ENCODE data around the gene TMEM135.

Gene TMEM135

GRCh38 chr11:87316491-87316890, 278.8 kb downstream of the TMEM135 start:
- no peak for DNase-seq

GRCh38 chr11:87317441-87317840, 279.7 kb downstream of the TMEM135 start:
- no peak for DNase-seq

GRCh38 chr11:87320123-87320522, 282.4 kb downstream of the TMEM135 start:
- no peak for DNase-seq

DNA sequence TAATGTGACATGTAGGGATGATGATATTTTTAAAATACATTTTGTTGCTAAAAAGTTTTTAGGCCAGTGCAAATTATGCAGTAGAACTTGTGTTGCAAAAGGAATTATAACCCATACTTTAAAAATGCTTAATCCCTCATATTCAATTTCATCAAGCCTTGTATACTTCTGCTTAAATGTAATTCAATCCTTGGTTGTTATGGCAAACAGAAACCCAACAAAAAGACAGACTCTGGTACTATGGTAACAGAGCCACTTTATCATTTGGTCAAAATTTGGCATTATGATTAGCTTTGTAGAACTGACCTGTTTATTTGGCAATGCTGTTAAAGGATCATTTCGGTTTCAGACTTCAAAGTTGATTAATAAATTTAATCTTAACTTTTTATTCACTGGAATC, 284.8 kb downstream of the TMEM135 start:
- DNase-seq = no peak

DNA sequence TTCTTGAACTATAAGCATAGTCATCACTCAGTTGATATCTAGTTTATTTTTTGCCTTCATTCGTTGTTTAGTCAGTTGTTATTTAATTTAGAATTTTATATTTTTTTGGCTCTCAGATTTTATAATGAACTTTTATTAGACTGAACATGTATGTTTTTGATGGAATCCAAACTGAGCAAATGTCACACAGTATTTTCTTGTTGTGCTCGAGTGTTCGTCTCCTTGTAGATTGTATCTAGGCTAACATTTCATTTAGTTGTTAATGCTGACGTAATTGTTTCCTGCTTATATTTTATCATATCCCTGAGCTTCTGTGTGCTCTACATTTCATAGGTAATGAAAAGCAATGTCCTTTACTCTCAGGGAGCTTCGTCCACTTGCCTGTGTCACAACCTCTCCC, 286.2 kb downstream of the TMEM135 start:
- no peak for DNase-seq

- DNase-seq = no peak
These were observed 287.2 kb downstream of the TMEM135 start for GRCh38 chr11:87324817-87325489.

DNA sequence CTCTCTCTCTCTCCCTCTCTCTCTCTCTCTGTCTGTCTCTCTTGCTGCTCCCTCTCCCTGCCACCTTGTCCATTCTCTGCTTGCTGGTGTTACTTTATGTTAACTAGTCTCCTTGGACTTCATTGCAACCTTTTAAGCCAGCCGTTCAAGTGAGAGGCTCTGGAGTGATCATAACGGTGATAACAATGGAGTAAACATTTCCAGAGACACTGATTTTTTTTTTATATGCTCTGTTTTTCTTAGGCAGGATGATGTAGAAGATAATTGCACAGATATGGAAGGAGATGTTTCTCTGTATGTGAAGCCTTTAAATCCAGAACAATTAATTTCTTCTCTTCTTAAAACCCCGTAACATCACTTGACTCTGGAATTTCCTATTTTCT, 287.7 kb downstream of the TMEM135 start:
- DNase-seq = no peak

DNA sequence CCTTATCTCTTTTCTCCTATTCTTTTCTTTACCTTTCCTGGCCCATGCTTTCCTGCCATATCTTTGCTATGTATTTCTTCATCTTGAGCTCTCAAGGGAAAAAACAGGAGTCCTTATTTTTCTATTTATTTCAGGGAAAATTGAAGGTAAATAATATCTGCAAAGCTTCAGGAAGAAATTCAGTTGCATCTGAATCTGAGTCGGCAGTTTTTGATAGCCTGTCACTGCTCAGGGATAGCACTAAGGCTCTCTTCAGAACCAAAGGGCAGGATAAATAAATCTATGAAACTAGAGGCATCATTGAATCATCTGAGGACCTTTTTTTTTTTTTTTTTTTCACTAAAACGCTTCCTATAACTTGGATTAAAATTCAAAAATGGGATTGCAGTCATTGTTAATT, 288.9 kb downstream of the TMEM135 start:
- no peak for DNase-seq

DNA sequence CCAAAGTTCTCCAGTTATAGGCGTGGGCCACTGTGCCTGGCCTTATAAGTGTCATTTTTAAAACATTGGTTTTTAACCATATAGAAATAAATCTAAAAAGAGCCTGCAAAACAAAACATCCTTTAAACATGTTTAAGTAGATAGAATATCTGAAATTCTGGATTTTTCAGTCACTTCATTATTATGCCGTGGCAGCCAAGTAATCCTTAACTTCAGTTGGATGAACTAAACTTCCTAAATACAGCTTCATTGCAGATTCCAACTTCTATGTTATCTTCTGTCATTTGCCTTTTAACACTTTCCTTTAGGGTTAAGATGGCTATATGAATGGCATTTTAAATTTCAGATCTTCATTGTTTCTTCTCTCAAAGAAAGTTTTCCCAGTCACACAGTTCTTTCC, 291.4 kb downstream of the TMEM135 start:
- DNase-seq = no peak

DNA sequence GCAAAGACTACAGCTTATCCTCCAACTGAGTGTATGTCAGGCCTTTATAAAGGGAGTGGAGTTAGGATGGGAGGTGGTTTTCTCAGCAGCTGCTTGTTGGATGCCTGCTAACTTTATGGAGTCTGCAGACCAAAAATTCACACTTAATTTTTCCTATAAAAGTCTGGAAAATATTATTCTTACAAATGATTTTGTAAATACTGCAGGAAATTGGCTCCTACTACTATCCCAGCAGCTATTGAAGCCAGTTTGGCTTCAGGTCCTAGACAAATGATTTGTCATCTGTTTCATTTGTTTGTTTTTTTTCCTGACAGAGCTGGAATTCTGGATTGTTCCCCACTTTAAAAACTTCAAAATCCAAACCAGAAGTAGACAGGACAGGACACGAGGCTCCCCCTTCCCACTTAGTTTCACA, 292.5 kb downstream of the TMEM135 start:
- DNase-seq = no peak

DNA sequence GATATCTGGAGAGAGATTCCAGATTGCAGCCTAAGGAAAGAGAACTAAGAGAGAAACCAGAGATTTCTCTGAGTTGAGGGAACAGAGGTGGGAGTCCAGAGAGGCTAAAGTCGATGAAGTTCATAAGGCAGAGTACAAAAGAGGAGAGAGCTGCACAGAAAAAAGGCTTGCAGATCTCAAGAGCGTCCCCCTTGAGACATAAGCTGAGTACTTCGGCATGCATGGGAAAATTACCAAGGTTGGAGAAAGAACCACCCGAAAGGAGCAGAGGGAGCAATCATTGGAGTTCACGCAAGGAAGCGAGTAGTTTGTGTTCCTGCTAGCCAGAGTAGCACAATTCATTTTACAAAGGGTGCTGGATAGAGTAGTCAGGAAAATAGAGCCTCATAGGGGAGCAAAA, 293.5 kb downstream of the TMEM135 start:
- no peak for DNase-seq

- no peak for DNase-seq
These were observed 300.4 kb downstream of the TMEM135 start for GRCh38 chr11:87338046-87338639.

DNA sequence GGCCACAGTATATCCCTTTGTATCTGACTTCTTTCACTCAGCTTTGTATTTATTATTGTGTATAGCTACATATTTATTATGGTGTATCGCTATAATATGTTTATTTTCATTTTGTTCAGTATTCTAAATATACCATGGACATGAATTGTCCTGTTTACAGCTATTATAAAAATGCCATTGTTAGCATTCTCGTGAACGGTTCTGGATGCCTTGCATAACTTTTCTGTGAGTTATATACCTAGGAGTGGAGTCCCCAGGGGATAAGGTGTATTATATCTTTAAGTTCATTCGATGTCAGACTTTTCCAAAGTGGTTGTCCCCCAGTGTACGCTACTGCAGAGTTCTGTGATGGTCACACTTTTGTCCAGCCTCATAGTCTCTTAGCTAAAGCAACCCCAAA, 301.7 kb downstream of the TMEM135 start:
- no peak for DNase-seq

- DNase-seq = no peak
These were observed 309.7 kb downstream of the TMEM135 start for GRCh38 chr11:87347441-87347840.

DNA sequence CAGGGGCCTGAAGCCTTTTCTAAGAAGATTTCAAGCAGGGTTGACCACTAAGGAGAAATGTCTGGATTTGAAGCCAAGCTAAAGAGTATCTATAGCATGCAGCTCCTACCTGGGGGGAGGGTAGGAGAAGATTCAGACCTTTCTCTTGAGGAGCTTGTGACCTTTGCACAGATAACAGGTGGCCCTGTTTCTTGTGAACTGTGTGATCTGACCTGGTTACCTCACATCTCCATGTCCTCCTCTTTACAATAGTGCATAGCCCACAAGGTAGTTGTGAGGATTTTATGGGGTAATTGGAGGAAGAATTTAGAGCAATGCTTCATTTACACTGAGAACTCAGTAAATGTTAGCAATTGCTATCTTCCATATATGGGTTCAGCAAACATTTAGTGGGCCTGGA, 310.1 kb downstream of the TMEM135 start:
- DNase-seq = no peak

DNA sequence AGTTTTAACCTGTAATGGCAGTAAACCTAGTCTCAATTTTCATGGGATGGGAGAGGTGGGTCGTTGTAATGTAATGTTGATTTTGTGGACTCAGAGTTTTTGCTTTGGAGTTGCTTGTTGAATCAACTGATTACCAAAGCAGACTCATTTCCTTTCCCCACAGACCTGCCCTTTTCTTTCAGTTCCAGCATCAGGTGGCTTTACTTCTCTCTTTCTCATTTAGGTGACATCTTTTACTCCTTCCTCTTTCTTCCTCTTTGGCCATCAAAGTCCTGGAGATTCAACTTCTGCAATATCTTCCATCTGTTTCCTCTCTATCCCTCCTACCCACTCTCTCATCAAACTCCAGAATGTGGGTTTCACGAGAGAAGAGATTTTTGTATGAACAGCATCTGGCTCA, 313.9 kb downstream of the TMEM135 start:
- DNase-seq = no peak

DNA sequence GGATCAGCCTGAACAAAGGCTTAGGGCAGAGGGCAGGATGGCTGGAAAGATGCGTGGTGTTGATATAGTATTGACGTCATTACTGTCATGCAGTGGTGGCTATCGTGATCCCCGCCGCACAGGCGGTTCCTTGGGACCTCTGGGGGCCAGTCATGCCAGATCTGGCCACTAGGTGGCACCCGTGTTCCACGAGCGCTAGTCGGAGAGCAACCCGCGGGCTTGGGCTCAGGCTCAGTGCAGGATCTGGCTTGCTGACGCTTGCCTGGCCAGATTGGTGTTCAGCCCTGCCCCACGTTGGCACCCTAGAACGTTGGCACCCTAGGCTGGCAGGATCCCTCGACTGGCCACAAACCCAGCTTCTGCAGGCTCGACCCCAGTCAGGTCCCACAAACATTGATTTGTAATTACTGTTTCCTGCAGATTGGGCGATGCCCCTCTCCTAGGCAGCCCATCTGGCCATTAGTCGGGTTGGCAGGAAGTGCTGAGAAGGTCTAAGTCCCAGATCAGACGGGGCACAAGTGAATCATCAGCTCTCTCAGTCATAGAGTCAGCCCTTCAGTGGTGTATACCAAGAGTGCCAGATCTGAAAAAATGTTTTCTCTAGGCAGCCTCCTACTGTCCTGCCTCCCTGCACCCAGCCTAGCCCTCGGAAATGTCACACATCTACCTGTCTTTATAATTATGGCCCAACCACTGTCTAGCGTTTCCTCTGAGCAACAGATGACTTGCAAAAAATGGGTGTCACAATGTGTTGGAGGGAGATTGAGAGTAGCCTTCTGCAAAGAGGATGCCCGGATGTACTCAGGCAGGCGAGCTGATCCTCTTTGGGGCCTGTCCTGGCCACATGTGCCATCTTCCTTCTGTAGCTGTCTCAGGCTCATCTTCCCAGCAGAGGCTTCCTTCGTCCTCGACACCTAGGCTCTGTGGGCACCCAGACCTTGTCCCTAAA, 315.3 kb downstream of the TMEM135 start:
- DNase-seq = peak; percentile 66 to 76

DNA sequence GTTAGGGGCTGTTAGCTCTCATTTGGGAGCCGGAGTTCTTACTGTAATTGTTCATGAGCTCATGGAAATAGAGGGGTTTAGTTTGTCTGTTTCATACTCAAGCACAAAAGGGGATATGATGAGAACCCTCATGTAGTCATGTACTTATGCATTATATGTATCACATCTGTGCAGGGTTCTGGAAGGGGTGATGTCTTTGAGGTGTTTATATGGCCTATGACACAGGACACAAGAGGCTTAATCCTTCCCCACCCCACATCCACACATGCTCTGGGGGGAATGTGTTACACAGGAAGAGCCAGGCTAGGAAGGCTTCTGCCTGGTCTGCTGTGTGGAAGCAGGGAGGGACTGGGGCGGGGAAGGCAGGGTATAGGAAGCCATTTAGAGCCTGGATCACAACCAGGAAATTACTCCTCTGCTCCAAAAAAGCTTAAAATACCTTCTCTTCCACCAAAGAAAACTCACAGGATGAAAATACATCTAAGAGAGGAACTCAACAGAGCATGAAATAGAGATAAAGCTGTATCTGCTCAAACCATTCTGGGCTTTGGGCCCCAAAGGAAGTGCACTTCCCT, 316.1 kb downstream of the TMEM135 start:
- no peak for DNase-seq

GRCh38 chr11:87355596-87355995, 317.9 kb downstream of the TMEM135 start:
- no peak for DNase-seq

GRCh38 chr11:87356428-87356827, 318.7 kb downstream of the TMEM135 start:
- DNase-seq = no peak

DNA sequence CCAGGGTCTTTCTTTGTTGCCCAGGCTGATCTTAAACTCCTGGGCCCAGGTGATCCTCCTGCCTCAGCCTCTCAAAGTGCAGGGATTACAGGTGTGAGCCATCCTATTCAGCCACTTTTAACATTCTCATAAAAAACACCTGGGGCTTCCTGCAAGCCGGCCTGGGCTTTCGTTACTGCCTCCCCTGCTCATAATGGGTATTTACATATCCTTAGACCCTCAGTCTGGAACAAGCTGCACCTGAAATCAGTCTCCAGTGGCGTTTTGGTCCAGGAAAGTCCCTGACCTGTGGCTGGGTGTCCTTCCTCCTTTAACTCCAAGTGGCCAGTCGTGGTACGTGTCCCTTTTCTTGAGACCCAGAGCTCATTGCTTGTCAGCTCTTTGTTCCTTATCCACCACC, 320.7 kb downstream of the TMEM135 start:
- DNase-seq = no peak

- DNase-seq = no peak
These were observed 321.7 kb downstream of the TMEM135 start for GRCh38 chr11:87359401-87359800.

DNA sequence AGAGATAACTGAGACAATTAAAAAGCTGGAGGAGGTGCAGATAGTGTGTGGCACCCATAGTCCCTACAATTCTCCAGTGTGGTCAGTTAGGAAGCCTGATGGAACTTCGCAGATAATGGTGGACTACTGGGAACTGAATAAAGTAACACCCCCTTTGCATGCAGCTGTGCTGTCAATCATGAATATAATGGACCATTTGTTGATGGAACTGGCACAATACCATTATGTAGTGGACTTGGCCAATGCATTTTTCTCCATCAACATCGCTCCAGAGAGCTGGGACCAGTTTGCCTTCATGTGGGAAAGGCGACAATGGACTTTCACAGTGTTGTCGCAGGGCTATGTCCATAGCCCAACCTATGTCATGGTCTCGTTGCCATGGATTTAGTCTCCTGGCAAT, 324.2 kb downstream of the TMEM135 start:
- DNase-seq = no peak

DNA sequence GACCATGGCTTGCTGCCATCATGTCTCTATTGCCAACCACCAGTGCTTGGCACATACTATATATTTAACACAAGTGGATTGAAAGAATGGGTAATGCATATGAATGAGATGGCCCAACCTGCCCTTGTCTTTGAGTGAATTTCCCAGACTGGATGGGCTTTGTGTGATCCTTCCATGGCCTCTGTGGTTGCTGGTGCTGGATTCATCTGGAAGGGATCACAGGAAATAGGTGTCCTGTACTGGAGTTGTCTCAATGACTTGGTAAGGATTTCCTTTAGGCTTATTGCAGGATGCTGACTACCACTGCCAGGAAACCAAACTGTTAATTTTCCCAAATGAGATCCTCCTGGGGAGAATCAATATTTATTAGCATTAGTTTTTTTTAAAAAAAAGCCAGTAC, 328.6 kb downstream of the TMEM135 start:
- DNase-seq = no peak

Data from CD4-positive, alpha-beta T cell treated with Interferon alpha-2 for 1 hour (primary cell).